ENCODE measurements around the gene MSGN1. TPM values are rescaled to one million over a fixed set of nuclear protein-coding genes. Genes with fewer than 3 reads are reported as not detected.
A peak's percentile ranks its signal among the peaks of the same experiment; 100 is the strongest.

The MSGN1 gene
- not detected for total RNA-seq

- no peak for DNase-seq
Observed at GRCh38 chr2:17816396-17817245, at the start of gene MSGN1. Gene MSGN1 (plus strand): TSS chr2:17816460. CDS start chr2:17816519, 59 bp downstream.

- no peak for DNase-seq
Observed at GRCh38 chr2:17768894-17769293, 47.4 kb upstream of the MSGN1 start.

- DNase-seq: no peak
Observed at GRCh38 chr2:17771956-17772355, 44.3 kb upstream of the MSGN1 start.

GRCh38 chr2:17772532-17772931 is 43.7 kb upstream of the MSGN1 start:
- no peak for DNase-seq

GRCh38 chr2:17780546-17780945 is 35.7 kb upstream of the MSGN1 start:
- DNase-seq: no peak

- no peak for DNase-seq
Observed at GRCh38 chr2:17781482-17781881, 34.8 kb upstream of the MSGN1 start.

- DNase-seq: no peak
Observed at GRCh38 chr2:17786727-17787126, 29.5 kb upstream of the MSGN1 start.

GRCh38 chr2:17788773-17789172 is 27.5 kb upstream of the MSGN1 start:
- DNase-seq: no peak

- DNase-seq: no peak
Observed at GRCh38 chr2:17790536-17790935, 25.7 kb upstream of the MSGN1 start.

GRCh38 chr2:17791121-17791816 is 25.0 kb upstream of the MSGN1 start:
- DNase-seq: peak; percentile 86

GRCh38 chr2:17791817-17792130 is 24.5 kb upstream of the MSGN1 start:
- DNase-seq: no peak

GRCh38 chr2:17792515-17792914 is 23.7 kb upstream of the MSGN1 start:
- no peak for DNase-seq

GRCh38 chr2:17793296-17793695 is 23.0 kb upstream of the MSGN1 start:
- peak; percentile 89 for DNase-seq

GRCh38 chr2:17793803-17794354 is 22.4 kb upstream of the MSGN1 start:
- no peak for DNase-seq

GRCh38 chr2:17795309-17795708 is 21.0 kb upstream of the MSGN1 start:
- DNase-seq: no peak

- DNase-seq: peak; percentile 50
Observed at GRCh38 chr2:17798338-17798737, 17.9 kb upstream of the MSGN1 start.

GRCh38 chr2:17799301-17800120 is 16.7 kb upstream of the MSGN1 start:
- DNase-seq: peak; percentile 56

GRCh38 chr2:17800219-17800618 is 16.0 kb upstream of the MSGN1 start:
- peak; percentile 95 for DNase-seq

GRCh38 chr2:17800693-17801458 is 15.4 kb upstream of the MSGN1 start:
- DNase-seq: no peak

- no peak for DNase-seq
Observed at GRCh38 chr2:17803497-17803896, 12.8 kb upstream of the MSGN1 start.

- no peak for DNase-seq
Observed at GRCh38 chr2:17804358-17804757, 11.9 kb upstream of the MSGN1 start.

GRCh38 chr2:17805166-17805565 is 11.1 kb upstream of the MSGN1 start:
- DNase-seq: no peak
